Duodenal mucosa (tissue), 2 donors: ENCODE results near the gene FOSL2.
"Not testable (repeated sequence)": the region's sequence is repeated elsewhere in the genome, so short reads cannot be mapped to it uniquely, and the experiment has no call there.

Source experiments
- H3K27ac ChIP-seq: one replicate; pipeline ENCODE4 v1.7.0; 2013; ENCODE audit warnings: low read depth, low read length
- H3K27me3 ChIP-seq, 2 donors: one replicate each; pipeline ENCODE4 v1.7.0; 2013; ENCODE audit warnings: low read length in 2 of 2, control low read depth in 1 of 2; ENCODE audit not compliant: insufficient read depth in 2 of 2, control insufficient read depth in 1 of 2
- H3K36me3 ChIP-seq, 2 donors: one replicate each; pipeline ENCODE4 v1.7.0; 2013; ENCODE audit warnings: low read length in 2 of 2, control low read depth in 1 of 2; ENCODE audit not compliant: insufficient read depth in 2 of 2, control insufficient read depth in 1 of 2
- H3K4me1 ChIP-seq, 2 donors: one replicate each; pipeline ENCODE4 v1.7.0; 2013; ENCODE audit warnings: low read length in 2 of 2, control low read depth in 1 of 2; ENCODE audit not compliant: insufficient read depth in 2 of 2, control insufficient read depth in 1 of 2
- H3K4me3 ChIP-seq, 2 donors: one replicate each; pipeline ENCODE4 v1.7.0; 2013; ENCODE audit warnings: low read length in 2 of 2, low read depth in 1 of 2
- H3K9ac ChIP-seq, 2 donors: one replicate each; pipeline ENCODE4 v1.7.0; 2013; ENCODE audit warnings: low read length in 2 of 2, low read depth in 1 of 2
- H3K9me3 ChIP-seq, 2 donors: one replicate each; pipeline ENCODE4 v1.7.0; 2013; ENCODE audit warnings: low read length in 2 of 2, control low read depth in 1 of 2; ENCODE audit not compliant: control insufficient read depth in 1 of 2

The FOSL2 gene

DNA sequence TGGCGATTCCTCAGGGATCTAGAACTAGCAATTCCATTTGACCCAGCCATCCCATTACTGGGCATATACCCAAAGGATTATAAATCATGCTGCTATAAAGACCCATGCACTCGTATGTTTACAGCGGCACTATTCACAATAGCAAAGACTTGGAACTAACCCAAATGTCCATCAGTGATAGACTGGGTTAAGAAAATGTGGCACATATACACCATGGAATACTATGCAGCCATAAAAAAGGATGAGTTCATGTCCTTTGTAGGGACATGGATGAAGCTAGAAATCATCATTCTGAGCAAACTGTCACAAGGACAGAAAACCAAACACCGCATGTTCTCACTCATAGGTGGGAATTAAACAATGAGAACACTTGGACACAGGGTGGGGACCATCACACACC, 20.9 kb upstream of the FOSL2 start:
- not testable (repeated sequence) for H3K36me3 ChIP-seq, H3K27me3 ChIP-seq, H3K4me3 ChIP-seq, H3K27ac ChIP-seq, H3K9me3 ChIP-seq, H3K9ac ChIP-seq
- peaks cover 55 to 57% of the 10 kb centered on the region in 2 donors for H3K4me1 ChIP-seq

DNA sequence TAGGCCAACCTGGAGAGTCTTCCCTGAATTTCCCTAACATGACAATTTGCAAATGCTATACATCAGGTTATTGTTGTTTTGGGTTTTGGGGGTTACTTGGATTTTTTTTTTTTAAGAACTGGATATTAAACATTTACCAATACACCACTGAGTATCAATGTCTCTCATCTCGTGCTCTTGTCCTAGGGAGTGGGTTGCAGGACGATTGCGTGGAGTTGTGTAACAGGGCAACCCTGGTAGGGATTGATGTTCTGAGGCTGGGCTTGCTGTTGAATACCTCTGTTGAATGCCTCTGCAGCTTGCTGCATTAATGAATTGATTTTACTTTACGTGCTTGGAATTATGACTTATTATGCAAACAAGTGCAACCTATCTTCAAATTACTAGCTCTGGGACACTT, 18.8 kb upstream of the FOSL2 start:
- no peak overlapping the region for H3K9ac ChIP-seq
- no peak overlapping the region for H3K4me3 ChIP-seq
- peaks cover 52 to 53% of the 10 kb centered on the region in 2 donors for H3K4me1 ChIP-seq
- no peaks in the 10 kb centered on the region for H3K27me3 ChIP-seq
- H3K27ac ChIP-seq = no peak overlapping the region
- H3K9me3 ChIP-seq = no peaks in the 10 kb centered on the region
- no peaks in the 10 kb centered on the region for H3K36me3 ChIP-seq

DNA sequence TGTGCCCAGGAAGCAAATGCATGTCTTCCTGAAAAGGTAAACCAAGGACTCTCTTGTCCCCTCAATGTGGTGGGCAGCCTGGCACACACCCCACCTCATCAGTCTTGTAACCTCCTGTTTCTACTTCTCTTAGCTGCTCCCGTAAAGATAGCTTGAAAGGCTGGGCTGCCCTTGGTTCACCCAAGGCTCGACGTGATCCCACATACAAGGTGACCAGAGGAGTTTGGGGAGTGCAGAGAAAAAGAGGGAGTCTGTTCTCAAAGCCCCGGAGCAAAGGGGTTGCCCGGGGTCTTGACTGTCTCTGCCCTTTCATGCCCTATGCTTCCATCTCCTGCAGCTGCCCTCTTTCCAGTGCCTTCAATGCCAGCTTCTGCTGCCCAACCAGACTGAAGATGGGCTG, 18.3 kb upstream of the FOSL2 start:
- Histone ChIP-seq H3K27ac (no peak overlapping the region), H3K9me3 (no peaks in the 10 kb centered on the region), H3K36me3 (no peaks in the 10 kb centered on the region), H3K4me3 (no peak overlapping the region), H3K4me1 (peaks cover 52 to 53% of the 10 kb centered on the region in 2 donors), H3K9ac (no peak overlapping the region), H3K27me3 (no peaks in the 10 kb centered on the region)

DNA sequence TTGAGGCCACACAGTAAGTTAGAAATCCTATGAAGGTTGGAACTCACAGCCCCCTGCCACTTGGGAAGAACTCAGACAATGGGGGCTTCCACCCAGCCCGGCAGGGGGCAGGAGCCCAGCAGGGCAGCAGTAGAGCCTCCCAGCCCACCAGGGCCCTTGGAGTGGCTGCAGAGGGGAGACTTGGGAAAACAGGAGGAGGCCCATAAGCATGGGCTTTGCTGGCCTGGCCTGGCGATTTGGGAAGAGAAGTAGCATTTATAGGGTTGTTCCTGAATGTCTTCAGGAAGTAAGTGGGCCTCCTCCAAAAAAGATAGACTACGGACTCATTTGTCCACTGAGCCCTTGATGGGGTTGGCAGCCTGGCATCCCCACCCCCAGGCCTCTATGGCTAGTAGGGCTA, 17.4 kb upstream of the FOSL2 start:
- Histone ChIP-seq H3K4me3 (no peak overlapping the region), H3K4me1 (peaks cover 55 to 59% of the 10 kb centered on the region in 2 donors), H3K9me3 (no peaks in the 10 kb centered on the region), H3K27ac (no peak overlapping the region), H3K27me3 (no peaks in the 10 kb centered on the region), H3K36me3 (no peaks in the 10 kb centered on the region), H3K9ac (no peak overlapping the region)

DNA sequence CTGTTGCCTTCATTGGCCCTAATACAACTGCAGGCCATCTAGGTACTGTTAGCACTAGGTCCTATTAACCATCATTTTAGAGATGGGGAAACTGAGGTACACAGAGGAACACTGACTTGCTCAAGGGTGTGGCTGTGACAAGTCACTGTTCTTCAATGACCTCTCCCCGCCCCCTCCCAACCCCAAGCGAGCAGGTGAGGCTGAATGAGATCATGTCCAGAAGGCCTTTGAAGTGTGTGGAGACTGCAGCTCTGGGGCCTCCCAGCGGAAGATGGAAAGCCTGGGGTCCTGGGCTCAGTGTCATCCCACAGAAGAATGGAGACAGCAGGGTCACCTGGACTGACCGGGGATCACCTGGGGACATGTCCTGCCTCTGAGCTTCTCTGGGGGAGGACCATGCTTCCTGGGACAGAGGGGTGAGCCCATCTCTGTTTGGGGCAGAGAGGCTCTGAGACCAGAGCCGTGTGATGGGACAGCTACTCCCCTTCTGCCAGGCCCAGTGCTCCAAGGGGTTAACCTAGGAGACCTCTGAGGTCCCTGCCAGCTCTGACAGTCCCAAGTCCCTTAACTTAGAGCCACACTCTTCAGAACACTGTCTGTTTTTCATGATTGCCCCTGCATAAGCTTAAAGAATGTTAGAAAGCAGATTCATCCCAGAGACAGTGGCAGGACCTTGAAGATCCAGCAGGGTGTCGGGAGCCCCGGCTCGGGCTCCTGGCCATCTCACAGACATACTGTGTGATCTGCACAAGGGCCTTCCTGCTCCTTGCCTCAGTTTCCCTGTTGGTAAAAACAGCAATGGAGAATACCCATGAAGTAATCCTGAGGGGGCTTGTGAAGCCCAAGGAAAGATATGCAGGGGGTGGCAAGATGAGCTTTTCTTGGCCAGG, 16.7 kb upstream of the FOSL2 start:
- no peaks in the 10 kb centered on the region for H3K9me3 ChIP-seq
- peak overlapping the region; percentile 34 to 67 for H3K9ac ChIP-seq
- H3K27ac ChIP-seq = no peak overlapping the region
- no peaks in the 10 kb centered on the region for H3K27me3 ChIP-seq
- H3K36me3 ChIP-seq = no peaks in the 10 kb centered on the region
- H3K4me1 ChIP-seq = peaks cover 57 to 66% of the 10 kb centered on the region in 2 donors
- no peak overlapping the region for H3K4me3 ChIP-seq

DNA sequence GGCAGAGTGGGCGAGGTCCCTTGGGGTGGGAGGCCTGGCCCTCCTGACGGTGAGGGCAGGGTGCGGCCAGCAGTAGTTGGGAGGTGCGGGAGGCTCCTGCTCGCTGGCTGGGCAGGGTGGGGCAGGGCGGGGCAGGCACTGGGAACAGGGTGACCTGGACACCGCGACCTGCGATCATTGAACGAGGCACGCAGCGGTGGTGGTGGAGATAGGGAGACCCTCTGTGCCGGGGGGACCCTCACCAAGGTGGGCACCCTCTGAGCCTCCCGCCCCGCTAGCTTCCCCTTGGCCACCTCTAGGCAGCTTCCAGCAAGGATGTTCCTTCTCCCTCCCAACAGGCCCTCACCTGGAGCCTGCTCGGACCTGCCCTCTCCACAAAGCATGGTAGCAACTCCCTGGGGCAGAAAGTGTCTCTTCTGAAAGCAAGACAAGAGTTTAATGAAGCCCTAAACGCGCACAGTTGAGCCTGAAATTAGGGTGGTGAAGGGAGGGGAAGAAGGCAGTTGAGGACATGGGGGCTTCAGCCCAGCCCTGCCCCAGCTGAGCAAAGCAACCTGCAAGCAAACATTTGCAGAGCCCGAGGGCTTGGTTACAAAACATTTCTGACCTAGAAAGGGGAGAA, 15.4 kb upstream of the FOSL2 start:
- peak overlapping the region; percentile 63 to 90 for H3K9ac ChIP-seq
- no peaks in the 10 kb centered on the region for H3K36me3 ChIP-seq
- peak overlapping the region; percentile 32 to 38 for H3K4me3 ChIP-seq
- no peaks in the 10 kb centered on the region for H3K9me3 ChIP-seq
- H3K4me1 ChIP-seq = peaks cover 68 to 75% of the 10 kb centered on the region in 2 donors
- peak overlapping the region; percentile 77 for H3K27ac ChIP-seq
- no peaks in the 10 kb centered on the region for H3K27me3 ChIP-seq

DNA sequence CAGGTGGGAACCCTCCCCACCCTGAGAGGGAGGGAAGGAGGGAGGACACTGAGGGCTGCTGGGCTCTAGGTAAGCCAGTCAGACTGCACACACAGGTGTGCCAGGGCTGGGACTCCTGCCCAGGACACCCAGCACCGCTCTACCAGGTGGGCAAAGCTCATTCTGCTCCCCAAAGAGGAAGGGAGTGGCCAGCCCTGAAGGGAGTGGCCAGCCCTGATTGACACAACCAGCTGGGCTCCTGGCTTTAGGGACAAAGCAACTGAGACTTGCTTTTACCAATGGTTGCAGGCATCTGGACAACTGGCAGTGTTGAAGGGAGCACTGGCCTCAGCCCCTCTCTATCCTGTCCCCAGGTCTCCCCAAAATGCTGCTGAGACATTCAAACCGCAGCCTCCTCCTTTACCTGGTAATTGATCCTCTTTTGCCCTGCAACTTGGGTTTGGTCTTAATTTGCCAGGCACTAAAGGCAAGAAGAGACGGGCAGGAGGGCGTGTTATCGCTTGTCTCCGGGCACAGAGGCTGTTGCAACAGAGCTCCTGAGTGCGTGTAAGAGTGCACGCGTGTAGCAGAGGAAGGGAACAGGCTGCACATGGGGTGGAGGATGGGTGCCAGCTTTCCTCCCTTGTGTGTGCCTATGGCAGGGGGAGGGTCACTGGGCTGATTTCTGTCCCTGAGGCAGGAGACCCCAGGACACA, 14.5 kb upstream of the FOSL2 start:
- Histone ChIP-seq H3K4me1 (peaks cover 76 to 84% of the 10 kb centered on the region in 2 donors), H3K9me3 (no peaks in the 10 kb centered on the region), H3K27ac (peak overlapping the region; percentile 77), H3K27me3 (no peaks in the 10 kb centered on the region), H3K36me3 (no peaks in the 10 kb centered on the region), H3K4me3 (peak overlapping the region; percentile 38 to 53), H3K9ac (peak overlapping the region; percentile 87 to 90)

DNA sequence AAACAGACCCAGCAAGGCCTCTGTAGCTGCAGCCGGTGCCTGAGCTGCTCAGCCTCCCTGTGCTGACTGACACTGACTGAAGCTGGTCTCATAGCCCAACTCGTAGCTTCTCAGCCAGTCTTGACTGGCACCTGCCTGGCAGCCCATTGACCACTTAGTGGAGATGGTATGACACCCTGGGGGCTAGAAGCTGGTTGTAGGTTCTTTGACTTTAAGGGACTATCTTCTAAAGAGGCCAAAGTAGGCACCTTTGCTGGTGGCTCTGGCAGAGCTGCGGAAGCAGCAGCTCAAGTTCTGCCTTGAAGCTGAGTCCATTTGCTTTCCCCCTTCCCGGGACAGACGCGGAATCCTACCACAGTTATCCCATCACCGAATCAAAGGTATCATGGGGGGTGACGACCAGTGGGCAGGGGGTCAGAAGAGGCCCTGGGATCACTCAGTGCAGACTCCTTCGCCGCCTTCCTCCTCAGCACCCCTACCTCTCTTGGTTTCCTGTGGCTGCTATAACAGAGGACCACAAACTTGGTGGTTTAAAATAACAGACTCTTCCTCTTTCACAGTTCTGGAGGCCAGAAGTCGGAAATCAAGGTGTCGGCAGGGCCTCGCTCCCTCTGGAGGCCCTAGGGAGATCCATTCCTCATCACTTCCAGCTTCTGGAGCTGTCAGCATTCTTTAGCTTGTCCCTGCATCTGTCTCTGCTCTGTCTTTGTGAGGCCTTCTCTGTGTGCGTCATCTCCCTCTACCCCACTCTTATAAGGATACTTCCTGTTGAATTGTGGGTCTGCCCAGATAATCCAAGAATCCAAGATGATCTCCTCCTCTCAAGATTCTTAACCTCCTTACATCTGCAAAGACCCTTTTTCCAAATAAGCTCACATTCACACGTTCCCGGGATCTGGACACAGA, 13.7 kb upstream of the FOSL2 start:
- Histone ChIP-seq H3K27me3 (no peaks in the 10 kb centered on the region), H3K4me3 (peak overlapping the region; percentile 23 to 53), H3K9ac (peak overlapping the region; percentile 87 to 90), H3K4me1 (peaks cover 77 to 89% of the 10 kb centered on the region in 2 donors), H3K9me3 (no peaks in the 10 kb centered on the region), H3K27ac (peak overlapping the region; percentile 77), H3K36me3 (no peaks in the 10 kb centered on the region)

DNA sequence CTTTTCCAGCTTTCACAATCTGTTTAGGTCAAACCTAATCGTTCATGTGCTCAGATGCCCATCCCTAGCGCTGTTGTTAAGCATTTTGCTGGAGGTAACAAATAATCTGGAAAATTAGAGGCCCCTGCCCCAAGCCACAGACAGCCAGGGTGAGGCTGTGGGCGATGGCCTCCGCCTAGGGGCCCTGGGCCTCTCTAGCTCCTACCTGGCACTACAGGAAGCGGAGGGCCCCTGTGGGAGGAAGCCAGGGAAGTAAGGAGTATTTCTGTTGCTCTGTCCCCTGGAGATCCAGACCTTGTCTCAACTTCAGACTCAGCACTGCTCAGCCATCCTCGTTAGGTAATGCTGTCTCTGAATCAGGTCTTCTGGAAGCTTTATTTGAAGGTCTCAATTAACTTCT, 12.4 kb upstream of the FOSL2 start:
- no peaks in the 10 kb centered on the region for H3K27me3 ChIP-seq
- peaks cover 74 to 81% of the 10 kb centered on the region in 2 donors for H3K4me1 ChIP-seq
- H3K27ac ChIP-seq = peak overlapping the region; percentile 48
- H3K9me3 ChIP-seq = no peaks in the 10 kb centered on the region
- no peaks in the 10 kb centered on the region for H3K36me3 ChIP-seq
- H3K9ac ChIP-seq = peak overlapping the region; percentile 61 to 63
- H3K4me3 ChIP-seq = no peak overlapping the region
